GM12864 (cell line): ENCODE data around the gene IRF6.

Experiments used
- DNase-seq: peaks from one replicate; pipeline ENCODE4 v3.0.0-alpha.2; 2011; ENCODE audit warnings: low read depth
- H3K4me3 ChIP-seq: 2 replicates; pipeline ENCODE4 v1.5.1; 2011; ENCODE audit warnings: mild to moderate bottlenecking, low read depth, low read length, control low read depth
- TF ChIP-seq, protein P1 (sequence below): IDR thresholded peaks from 2 replicates; pipeline ENCODE4 v1.5.1; 2011; ENCODE audit warnings: low read depth, mild to moderate bottlenecking, moderate library complexity, low read length, control low read depth, inconsistent platforms; ENCODE audit errors: missing control alignments

Gene IRF6

DNA sequence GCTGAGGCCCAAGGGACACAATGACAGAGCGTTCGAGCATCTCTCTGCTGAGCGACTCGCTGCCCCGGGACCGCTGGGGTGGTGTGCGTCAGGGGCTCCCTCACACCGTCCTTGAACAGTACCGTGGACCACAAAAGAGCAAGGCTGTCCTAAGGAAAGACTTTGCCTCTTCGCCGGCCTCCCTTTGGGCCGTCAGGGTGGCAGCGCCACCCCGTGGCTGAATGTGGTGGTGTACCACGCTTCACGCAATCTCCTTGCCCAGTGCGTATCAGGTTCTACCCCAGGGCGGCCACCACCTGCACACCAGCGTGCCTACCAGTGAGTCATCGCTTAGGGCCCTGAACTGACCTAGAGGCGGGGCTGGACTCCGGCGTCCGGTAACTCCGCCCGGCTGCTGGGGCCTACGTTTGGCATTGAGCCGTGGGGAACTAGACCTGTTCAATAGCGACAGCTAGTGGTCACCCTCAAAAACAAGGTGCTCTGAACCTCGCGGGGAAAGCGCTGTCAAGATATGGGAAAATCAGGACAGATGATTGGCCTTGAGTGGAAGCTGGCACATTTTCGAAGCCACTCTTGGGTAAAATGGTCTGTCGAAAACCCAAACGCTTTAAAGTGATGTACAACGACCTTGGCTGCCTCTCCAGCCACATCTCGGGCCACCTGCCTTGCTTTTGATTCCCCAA, 58.2 kb downstream of the IRF6 start:
- DNase-seq = peak; percentile 85
- H3K4me3 ChIP-seq = no peak overlapping the region
- TF ChIP-seq, protein P1, sequence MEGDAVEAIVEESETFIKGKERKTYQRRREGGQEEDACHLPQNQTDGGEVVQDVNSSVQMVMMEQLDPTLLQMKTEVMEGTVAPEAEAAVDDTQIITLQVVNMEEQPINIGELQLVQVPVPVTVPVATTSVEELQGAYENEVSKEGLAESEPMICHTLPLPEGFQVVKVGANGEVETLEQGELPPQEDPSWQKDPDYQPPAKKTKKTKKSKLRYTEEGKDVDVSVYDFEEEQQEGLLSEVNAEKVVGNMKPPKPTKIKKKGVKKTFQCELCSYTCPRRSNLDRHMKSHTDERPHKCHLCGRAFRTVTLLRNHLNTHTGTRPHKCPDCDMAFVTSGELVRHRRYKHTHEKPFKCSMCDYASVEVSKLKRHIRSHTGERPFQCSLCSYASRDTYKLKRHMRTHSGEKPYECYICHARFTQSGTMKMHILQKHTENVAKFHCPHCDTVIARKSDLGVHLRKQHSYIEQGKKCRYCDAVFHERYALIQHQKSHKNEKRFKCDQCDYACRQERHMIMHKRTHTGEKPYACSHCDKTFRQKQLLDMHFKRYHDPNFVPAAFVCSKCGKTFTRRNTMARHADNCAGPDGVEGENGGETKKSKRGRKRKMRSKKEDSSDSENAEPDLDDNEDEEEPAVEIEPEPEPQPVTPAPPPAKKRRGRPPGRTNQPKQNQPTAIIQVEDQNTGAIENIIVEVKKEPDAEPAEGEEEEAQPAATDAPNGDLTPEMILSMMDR = peak; percentile 93

DNA sequence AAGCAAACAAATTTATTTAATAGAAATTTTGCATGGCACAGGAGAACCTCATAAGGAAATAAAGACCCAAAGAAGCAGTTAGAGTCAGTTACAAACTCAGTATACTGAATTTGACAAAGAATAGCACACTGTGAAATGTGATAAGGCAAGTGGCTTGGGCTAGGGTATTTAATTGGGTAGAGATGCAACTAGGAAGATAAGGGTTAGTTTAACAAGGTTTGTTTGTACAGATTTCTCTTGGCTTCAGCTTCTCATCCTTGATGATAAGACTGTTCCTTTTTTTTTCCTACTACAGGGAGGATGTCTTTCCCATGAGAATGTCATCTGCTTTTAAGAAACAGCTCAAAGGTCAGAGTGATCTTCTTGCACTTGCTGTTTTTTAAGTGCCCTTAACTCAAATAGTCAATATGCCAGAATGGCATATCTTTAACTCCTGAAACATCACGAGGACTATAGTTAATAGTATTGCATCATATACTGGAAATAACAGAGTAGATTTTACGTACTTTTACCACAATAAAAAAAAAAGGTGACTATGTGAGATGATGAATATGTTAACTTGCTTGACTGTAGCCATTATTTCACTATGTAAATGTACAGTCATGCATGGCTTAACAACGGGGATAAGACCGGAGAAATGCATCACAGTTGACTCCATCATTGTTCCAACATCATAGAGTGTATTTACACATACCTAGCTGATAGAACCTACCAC, 59.3 kb downstream of the IRF6 start:
- DNase-seq = no peak
- TF ChIP-seq, protein P1 = no peak
- no peak overlapping the region for H3K4me3 ChIP-seq

DNA sequence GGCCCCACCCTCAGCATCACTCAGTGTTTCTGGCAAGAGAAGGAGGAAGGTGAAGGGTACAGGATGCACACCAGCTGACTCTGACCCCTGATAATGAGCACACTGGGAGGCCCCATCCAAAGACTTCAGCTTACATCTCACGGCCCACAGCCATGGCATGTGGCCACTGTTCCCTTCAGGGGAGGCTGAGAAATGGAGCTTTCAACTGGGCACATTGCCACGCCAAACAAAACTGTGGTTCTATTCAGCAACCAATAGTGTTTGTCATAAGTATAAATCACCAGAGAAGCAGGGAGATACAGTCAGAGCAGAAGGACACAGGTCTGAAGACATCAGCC, 62.8 kb downstream of the IRF6 start:
- H3K4me3 ChIP-seq = no peak overlapping the region
- TF ChIP-seq, protein P1 = no peak
- no peak for DNase-seq

DNA sequence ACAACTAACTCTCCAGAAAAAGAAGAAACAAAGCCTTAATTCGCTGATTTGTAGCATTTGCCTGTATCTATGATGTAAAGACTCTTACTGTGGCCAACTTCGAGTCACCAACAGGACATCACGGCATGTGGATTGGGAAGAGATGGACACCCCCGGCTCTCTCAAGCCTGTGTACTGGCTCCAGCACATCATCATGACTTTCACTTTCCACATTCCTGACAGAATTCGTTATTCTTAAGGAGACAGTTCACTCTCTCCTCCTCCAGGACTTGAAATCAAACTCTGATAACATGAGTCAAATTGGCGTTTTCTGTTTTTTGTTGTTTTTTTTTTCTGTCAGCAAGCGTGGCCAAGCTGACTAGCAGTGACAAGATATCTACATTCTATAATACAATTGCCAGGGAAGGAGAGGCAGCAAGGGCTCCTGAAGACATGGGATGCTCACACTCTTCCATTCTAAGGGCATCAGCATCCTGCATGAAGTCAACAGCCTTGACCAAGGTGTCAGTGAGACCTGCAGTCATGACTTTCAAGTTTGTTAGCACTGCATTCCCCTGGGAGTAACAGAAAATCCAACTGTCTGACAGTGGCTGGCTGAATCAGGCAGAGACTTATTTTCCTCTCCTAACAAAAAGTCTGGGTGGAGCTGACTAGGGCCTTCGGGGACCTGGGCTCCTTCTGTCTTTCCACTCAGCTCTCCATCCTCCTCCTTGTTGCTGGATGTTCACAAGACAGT, 63.4 kb downstream of the IRF6 start:
- DNase-seq = no peak
- H3K4me3 ChIP-seq = no peak overlapping the region
- TF ChIP-seq, protein P1 = no peak

DNA sequence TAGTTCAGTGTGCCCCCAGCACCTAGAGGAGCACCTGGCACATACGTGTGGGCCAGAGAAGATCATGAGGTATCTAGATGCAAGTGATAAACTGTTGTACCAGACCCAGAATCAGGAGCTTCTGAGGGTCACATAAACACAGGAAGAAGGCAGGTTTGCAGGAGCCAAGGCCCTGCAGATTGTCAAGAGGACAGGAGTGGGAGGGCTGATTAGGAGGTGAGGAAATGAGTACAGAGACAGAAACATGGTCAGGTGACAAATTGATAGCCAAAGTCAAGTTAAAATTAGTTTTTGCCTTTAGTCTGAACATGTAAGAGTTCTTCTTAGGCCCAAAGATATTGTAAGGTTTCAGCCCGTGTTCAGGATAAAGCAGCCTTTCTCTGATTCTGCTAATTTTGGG, 64.1 kb downstream of the IRF6 start:
- no peak overlapping the region for H3K4me3 ChIP-seq
- TF ChIP-seq, protein P1 = no peak
- DNase-seq = no peak

DNA sequence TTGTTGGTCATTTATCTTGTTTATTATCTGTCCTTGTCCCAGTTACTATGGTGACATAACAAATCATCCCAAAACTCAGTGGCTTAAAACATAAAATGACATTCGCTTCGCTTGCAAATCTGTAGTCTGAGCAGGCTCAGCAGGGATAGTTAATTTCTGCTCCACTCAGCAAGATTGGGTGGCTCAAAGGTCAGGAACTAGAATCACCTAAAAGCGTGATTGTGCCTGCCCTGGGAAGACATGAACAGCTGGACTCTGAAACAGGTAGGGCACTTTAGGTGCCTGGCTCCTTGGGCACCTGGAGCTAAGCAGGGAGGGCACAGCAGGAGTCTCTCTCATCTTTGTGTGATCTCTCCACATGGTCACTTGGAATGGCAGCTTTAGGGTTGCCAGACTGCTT, 64.7 kb downstream of the IRF6 start:
- H3K4me3 ChIP-seq = no peak overlapping the region
- DNase-seq = no peak
- TF ChIP-seq, protein P1 = no peak

DNA sequence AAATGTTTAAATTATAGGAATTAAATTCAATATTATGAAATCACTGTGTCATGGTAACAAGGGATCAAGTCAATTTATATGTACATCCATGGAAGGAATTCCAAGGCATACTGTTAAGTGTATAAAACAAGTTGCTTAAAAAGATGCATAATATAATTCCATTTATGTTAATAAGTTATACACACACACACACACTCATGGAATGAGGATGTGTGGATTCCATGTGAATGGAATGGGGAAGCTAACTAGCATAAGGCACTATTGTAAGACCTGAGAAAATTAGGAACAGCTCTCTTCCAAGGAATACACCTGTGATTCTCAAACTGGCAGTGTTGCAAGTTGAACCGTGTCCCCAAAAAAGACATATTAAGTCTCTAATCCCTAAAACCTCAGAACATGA, 67.7 kb downstream of the IRF6 start:
- no peak overlapping the region for H3K4me3 ChIP-seq
- TF ChIP-seq, protein P1 = no peak
- DNase-seq = no peak
